MM.1S (cell line): ENCODE results near the gene ZDHHC15.
"Not testable (repeated sequence)": the region's sequence is repeated elsewhere in the genome, so short reads cannot be mapped to it uniquely, and the experiment has no call there.

Experiments used
- DNase-seq: peaks from one replicate; pipeline ENCODE4 v3.0.0-alpha.2; 2015
- H2AFZ ChIP-seq: fragments of 300-600 bp; sonication (generic); 2 replicates; pipeline ENCODE4 v1.6.0; 2016; ENCODE audit warnings: antibody characterized with exemption, low read length
- H3F3A ChIP-seq: fragments of 300-600 bp; sonication (generic); 2 replicates; pipeline ENCODE4 v1.6.1; 2016; ENCODE audit warnings: mild to moderate bottlenecking, antibody characterized with exemption, low read length, moderate library complexity, mixed read lengths; ENCODE audit not compliant: insufficient read depth
- H3K27ac ChIP-seq: fragments of 300-600 bp; sonication (generic); 2 replicates; pipeline ENCODE4 v1.5.1; 2016; ENCODE audit warnings: mild to moderate bottlenecking, low read length
- H3K27me3 ChIP-seq: fragments of 300-600 bp; sonication (generic); replicated peaks from 2 replicates; pipeline ENCODE4 v1.6.0; 2016; ENCODE audit warnings: low read length; ENCODE audit not compliant: insufficient read depth
- H3K36me3 ChIP-seq: fragments of 300-600 bp; sonication (generic); replicated peaks from 2 replicates; pipeline ENCODE4 v1.6.1; 2016; ENCODE audit warnings: mild to moderate bottlenecking, low read length, mixed read lengths; ENCODE audit not compliant: insufficient read depth
- H3K4me1 ChIP-seq: fragments of 300-600 bp; sonication (generic); 2 replicates; pipeline ENCODE4 v1.6.1; 2016; ENCODE audit warnings: low read length, mixed read lengths
- H3K4me2 ChIP-seq: fragments of 300-600 bp; sonication (generic); 2 replicates; pipeline ENCODE4 v1.6.0; 2016; ENCODE audit warnings: low read depth, low read length
- H3K4me3 ChIP-seq: fragments of 300-600 bp; sonication (generic); 2 replicates; pipeline ENCODE4 v1.5.1; 2016; ENCODE audit warnings: low read length, mixed read lengths
- H3K79me2 ChIP-seq: fragments of 300-600 bp; sonication (generic); 2 replicates; pipeline ENCODE4 v1.6.1; 2016; ENCODE audit warnings: mixed run types, low read length, mixed read lengths
- H3K9ac ChIP-seq: fragments of 300-600 bp; sonication (generic); 2 replicates; pipeline ENCODE4 v1.6.1; 2016; ENCODE audit warnings: low read length, mixed read lengths
- H3K9me2 ChIP-seq: fragments of 300-600 bp; sonication (generic); replicated peaks from 2 replicates; pipeline ENCODE4 v1.6.1; 2016; ENCODE audit warnings: mild to moderate bottlenecking, low read length, mixed read lengths; ENCODE audit not compliant: insufficient read depth
- H3K9me3 ChIP-seq: fragments of 300-600 bp; sonication (generic); replicated peaks from 2 replicates; pipeline ENCODE4 v1.6.1; 2016; ENCODE audit warnings: mild to moderate bottlenecking, low read length, mixed read lengths; ENCODE audit not compliant: insufficient read depth
- H4K20me1 ChIP-seq: fragments of 300-600 bp; sonication (generic); 2 replicates; pipeline ENCODE4 v1.6.1; 2016; ENCODE audit warnings: mild to moderate bottlenecking, low read length, moderate library complexity, mixed read lengths; ENCODE audit not compliant: insufficient read depth
- EZH2 ChIP-seq: fragments of 300-600 bp; sonication (generic); optimal IDR thresholded peaks from 2 replicates; pipeline ENCODE3; 2017; ENCODE audit warnings: low read depth, mild to moderate bottlenecking, antibody characterized with exemption, low read length, mixed read lengths
- EZH2phosphoT487 ChIP-seq: fragments of 300-600 bp; sonication (generic); IDR thresholded peaks from 2 replicates; pipeline ENCODE4 v1.6.1; 2018; ENCODE audit warnings: antibody characterized with exemption, low read length
- TF ChIP-seq, protein P1 (sequence below): fragments of 300-600 bp; sonication (generic); IDR thresholded peaks from 2 replicates; pipeline ENCODE4 v1.5.1; 2016; ENCODE audit warnings: antibody characterized with exemption, low read length, mixed read lengths

The ZDHHC15 gene

DNA sequence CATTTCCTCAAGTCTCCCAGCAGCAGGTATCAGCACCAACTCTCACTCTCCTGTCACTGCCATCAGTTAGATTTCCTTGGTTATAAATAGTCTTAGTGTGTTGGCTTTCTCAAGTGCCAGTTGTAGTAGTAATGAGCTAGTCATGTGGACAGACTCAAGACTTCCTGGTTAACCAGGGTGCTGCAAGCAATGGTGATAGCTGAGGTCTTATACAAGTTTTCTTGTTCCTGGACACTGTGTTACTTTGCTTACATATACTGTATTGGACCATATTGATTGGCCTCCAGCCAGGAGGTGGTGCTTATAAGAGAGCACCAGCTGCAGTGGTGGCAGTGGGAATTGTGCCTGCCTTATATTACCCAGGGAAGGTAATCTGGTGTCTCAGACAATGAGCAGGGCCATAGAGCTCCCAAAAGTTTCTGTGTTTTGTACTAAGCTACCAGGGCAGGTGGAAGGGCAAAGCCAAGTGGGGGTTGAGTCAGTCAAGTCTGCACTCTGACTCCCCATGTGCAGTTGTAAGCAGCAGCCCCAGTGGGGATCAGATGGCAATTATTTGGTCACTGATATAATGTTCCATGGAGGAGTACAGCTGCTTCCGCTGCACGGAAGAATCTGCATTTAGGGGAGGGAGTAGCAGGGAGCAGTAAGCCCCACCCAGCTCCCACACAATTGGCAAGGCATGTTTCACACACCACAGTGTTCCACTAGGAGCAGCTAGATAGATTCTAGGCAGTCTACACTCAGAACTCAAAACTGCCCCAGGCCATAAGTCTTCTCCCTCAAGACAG lies 24.1 kb upstream of the ZDHHC15 start:
- DNase-seq = no peak
- Histone ChIP-seq H3K4me1 (no peaks in the 10 kb centered on the region), H3K79me2 (no peaks in the 10 kb centered on the region), H3K9me3 (no peaks in the 10 kb centered on the region), H3F3A (no peaks in the 10 kb centered on the region), H3K36me3 (no peaks in the 10 kb centered on the region), H3K27ac (no peak overlapping the region), H4K20me1 (no peaks in the 10 kb centered on the region), H3K4me2 (no peak overlapping the region), H3K27me3 (no peaks in the 10 kb centered on the region), H2AFZ (no peak overlapping the region), H3K9me2 (no peaks in the 10 kb centered on the region), H3K4me3 (no peak overlapping the region), H3K9ac (no peak overlapping the region)
- TF ChIP-seq EZH2 (no peak), EZH2phosphoT487 (no peak)

DNA sequence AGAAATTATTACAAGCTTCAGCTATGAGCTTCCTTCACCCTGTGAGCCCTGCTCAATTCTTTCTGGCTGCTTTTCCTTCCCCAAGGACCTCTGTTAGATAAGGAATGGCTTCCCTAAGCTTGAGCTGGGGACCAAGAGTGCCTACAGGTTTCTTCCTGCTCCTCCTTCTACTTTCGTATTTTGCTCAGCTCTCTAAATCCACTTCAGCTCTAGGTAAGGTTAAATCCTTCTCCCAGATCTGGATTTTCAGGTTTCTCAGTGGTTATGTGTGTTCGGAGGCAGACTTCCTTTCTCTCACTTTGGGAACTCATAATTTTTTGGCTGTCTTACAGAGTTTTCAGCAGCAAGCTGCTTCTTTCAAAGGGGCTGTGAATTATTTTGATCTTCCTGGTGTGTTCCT lies 21.9 kb upstream of the ZDHHC15 start:
- Histone ChIP-seq H3K4me2 (no peak overlapping the region), H3K9me2 (no peaks in the 10 kb centered on the region), H3K79me2 (no peaks in the 10 kb centered on the region), H3K36me3 (no peaks in the 10 kb centered on the region), H3F3A (no peaks in the 10 kb centered on the region), H3K9me3 (no peaks in the 10 kb centered on the region), H3K9ac (no peak overlapping the region), H3K4me3 (no peak overlapping the region), H3K27me3 (no peaks in the 10 kb centered on the region), H2AFZ (no peak overlapping the region), H3K4me1 (no peaks in the 10 kb centered on the region), H3K27ac (no peak overlapping the region), H4K20me1 (no peaks in the 10 kb centered on the region)
- TF ChIP-seq EZH2phosphoT487 (no peak), EZH2 (no peak)
- TF ChIP-seq, protein P1, sequence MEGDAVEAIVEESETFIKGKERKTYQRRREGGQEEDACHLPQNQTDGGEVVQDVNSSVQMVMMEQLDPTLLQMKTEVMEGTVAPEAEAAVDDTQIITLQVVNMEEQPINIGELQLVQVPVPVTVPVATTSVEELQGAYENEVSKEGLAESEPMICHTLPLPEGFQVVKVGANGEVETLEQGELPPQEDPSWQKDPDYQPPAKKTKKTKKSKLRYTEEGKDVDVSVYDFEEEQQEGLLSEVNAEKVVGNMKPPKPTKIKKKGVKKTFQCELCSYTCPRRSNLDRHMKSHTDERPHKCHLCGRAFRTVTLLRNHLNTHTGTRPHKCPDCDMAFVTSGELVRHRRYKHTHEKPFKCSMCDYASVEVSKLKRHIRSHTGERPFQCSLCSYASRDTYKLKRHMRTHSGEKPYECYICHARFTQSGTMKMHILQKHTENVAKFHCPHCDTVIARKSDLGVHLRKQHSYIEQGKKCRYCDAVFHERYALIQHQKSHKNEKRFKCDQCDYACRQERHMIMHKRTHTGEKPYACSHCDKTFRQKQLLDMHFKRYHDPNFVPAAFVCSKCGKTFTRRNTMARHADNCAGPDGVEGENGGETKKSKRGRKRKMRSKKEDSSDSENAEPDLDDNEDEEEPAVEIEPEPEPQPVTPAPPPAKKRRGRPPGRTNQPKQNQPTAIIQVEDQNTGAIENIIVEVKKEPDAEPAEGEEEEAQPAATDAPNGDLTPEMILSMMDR = no peak
- no peak for DNase-seq

DNA sequence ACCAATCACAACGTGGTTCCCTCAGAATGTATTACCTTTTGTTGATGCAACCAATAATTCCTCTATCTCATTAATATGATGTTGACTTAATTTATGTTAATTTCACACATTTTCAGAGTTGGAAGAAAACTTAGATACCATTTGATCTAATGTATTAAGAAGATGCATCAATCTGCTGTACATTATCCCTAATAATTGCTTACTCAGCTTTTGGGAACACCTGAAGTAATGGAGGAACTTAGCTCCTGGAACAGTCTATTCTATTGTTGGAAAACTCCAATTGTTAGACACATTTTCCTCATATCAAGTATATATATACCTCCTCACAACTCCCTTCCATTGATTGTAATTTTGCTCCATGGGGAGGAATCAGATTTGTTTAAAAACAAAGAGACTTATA lies 38.9 kb downstream of the ZDHHC15 start:
- Histone ChIP-seq H3K4me3 (no peak overlapping the region), H2AFZ (no peak overlapping the region), H3K9me3 (no peaks in the 10 kb centered on the region), H3K27ac (no peak overlapping the region), H3K9me2 (no peaks in the 10 kb centered on the region), H3K9ac (no peak overlapping the region), H4K20me1 (no peaks in the 10 kb centered on the region), H3K4me2 (no peak overlapping the region), H3K36me3 (no peaks in the 10 kb centered on the region), H3K27me3 (no peaks in the 10 kb centered on the region), H3F3A (no peaks in the 10 kb centered on the region), H3K4me1 (no peaks in the 10 kb centered on the region), H3K79me2 (no peaks in the 10 kb centered on the region)
- DNase-seq = no peak
- TF ChIP-seq EZH2 (no peak), EZH2phosphoT487 (no peak)
- TF ChIP-seq, protein P1 = no peak

DNA sequence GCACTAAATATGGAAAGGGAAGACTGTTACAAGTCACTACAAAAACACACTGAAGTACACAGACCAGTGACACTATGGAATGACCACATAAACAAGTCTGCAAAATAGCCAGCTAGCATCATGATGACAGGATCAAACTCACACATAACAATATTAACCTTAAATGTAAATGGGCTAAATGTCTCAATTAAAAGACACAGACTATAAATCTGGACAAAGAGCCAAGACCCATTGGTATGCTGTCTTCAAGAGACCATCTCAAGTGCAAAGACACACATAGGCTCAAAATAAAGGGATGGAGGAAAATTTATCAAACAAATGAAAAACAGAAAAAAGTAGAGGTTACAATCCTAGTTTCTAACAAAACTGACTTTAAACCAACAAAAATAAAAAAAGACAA lies 61.1 kb downstream of the ZDHHC15 start:
- not testable (repeated sequence) for DNase-seq, H3K27ac ChIP-seq, H3K36me3 ChIP-seq, H2AFZ ChIP-seq, H3K79me2 ChIP-seq, H3K9me2 ChIP-seq, H3F3A ChIP-seq, H3K4me3 ChIP-seq, H3K4me2 ChIP-seq, H3K9me3 ChIP-seq, H3K9ac ChIP-seq, H3K27me3 ChIP-seq, H4K20me1 ChIP-seq, H3K4me1 ChIP-seq
